ENCODE data around the gene FAM204A.

The FAM204A gene

DNA sequence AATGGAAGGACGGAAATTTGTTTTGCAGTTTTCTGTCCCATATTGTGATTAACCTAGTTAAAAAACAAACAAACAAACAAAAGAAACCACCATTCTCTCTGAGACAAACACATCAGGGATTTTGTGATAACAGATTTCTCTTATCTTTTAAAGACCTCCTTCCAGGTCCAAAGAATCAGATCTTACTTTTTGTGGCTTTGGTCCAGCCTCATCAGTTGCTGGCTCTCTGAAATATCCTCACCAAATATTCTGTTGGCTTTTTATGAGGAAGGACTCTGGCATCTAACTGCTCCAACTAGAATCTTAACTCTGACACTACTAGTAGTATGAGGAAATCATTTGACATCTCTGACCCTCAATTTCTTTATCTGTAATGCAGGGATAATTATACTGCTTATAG, 4.8 kb downstream of the FAM204A start:
- no peak for DNase-seq (ENCODE audit: low read depth)
- H3K4me3 ChIP-seq (ENCODE audit: low read depth, low read length): no peak overlapping the region
- in situ Hi-C loops (cut with HindIII; ENCODE audit: low sequenced_read_pairs): loop anchor here (10.0 kb wide), 1 partner anchor 303 kb away; no protein-coding TSS in a partner anchor
- TF ChIP-seq, protein P1, sequence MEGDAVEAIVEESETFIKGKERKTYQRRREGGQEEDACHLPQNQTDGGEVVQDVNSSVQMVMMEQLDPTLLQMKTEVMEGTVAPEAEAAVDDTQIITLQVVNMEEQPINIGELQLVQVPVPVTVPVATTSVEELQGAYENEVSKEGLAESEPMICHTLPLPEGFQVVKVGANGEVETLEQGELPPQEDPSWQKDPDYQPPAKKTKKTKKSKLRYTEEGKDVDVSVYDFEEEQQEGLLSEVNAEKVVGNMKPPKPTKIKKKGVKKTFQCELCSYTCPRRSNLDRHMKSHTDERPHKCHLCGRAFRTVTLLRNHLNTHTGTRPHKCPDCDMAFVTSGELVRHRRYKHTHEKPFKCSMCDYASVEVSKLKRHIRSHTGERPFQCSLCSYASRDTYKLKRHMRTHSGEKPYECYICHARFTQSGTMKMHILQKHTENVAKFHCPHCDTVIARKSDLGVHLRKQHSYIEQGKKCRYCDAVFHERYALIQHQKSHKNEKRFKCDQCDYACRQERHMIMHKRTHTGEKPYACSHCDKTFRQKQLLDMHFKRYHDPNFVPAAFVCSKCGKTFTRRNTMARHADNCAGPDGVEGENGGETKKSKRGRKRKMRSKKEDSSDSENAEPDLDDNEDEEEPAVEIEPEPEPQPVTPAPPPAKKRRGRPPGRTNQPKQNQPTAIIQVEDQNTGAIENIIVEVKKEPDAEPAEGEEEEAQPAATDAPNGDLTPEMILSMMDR (IDR thresholded peaks at IDR 0.05; ENCODE audit: low read depth, low read length, missing control alignments): no peak

DNA sequence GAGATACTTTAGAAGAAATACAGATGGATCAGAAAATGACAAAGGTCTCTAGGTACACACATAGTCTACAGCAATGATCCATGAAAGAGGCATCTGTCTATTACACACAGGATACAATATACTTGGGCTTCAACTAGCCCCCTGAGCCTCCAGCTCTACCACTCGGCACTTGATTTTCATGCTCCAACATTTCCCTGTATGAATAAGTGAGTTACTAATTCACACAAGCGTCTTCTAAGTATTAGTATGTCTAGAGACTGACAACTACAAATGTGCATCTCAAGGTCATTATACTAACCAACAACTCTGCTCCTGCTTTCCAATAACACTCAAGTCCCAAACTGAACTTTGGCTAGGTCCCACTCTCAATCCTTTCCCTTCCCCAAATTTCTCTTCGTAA, 8.3 kb downstream of the FAM204A start:
- in situ Hi-C loops (cut with HindIII; ENCODE audit: low sequenced_read_pairs): loop anchor here (10.0 kb wide), 1 partner anchor 299 kb away; no protein-coding TSS in a partner anchor
- DNase-seq (ENCODE audit: low read depth): no peak
- TF ChIP-seq, protein P1 (IDR thresholded peaks at IDR 0.05; ENCODE audit: low read depth, low read length, missing control alignments): no peak
- H3K4me3 ChIP-seq (ENCODE audit: low read depth, low read length): no peak overlapping the region

DNA sequence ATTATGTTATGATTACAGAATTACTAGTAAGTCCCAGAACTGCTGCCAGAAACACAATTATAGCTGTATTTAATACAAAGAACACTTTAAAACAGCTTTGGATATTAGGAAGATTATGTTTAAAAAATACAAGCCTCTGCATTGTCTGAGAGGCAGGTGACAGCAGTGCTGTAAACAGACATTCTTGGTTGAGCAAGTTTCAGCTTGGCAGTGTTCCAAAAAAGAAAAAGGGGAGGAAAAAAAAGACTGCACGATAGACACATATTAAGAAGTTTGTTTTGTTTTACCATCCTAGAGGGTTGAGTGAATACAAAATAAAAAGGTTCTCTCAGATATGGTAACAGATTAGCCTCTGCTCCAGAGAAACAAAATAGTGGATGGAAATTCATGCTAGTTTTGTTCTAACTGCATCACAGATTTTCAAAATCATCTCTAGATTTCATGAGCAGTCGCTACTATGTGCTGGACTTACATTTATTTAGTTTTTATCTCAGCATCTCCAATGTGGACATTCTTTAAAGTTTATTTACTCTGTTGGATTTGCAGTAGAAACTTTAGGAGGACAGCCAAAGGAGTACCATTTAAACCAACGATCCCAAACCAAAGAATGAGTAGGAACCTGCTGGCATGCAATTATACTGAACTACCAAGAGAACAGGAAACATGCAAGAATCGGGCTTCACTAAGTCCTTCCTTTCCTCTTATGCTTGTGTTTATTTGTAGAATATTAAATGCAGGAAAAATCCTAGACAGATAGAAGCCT, 9.0 kb downstream of the FAM204A start:
- in situ Hi-C loops (cut with HindIII; ENCODE audit: low sequenced_read_pairs): loop anchor here (10.0 kb wide), 1 partner anchor 298 kb away; no protein-coding TSS in a partner anchor
- no peak overlapping the region for H3K4me3 ChIP-seq (ENCODE audit: low read depth, low read length)
- DNase-seq (ENCODE audit: low read depth): no peak
- TF ChIP-seq, protein P1 (IDR thresholded peaks at IDR 0.05; ENCODE audit: low read depth, low read length, missing control alignments): no peak

DNA sequence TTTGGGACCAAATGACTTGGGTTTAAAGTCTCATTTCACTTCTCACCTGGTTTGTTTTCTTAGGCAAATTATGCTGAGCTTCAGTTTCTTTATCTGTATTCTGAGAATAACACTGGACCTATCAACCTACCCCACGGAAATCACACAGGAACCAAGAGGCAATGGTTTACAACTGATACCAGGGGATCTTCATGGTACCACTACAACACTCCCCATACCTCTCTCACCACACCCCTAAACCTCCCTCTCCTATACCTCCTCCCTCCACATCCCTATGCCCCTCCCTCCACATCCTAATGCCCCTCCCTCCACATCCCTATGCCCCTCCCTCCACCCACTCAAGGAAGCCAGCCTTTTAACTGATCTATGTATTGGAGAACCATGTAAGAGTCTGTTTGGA, 9.9 kb downstream of the FAM204A start:
- TF ChIP-seq, protein P1 (IDR thresholded peaks at IDR 0.05; ENCODE audit: low read depth, low read length, missing control alignments): no peak
- in situ Hi-C loops (cut with HindIII; ENCODE audit: low sequenced_read_pairs): loop anchor here (10.0 kb wide), 1 partner anchor 297 kb away; no protein-coding TSS in a partner anchor
- no peak overlapping the region for H3K4me3 ChIP-seq (ENCODE audit: low read depth, low read length)
- no peak for DNase-seq (ENCODE audit: low read depth)

DNA sequence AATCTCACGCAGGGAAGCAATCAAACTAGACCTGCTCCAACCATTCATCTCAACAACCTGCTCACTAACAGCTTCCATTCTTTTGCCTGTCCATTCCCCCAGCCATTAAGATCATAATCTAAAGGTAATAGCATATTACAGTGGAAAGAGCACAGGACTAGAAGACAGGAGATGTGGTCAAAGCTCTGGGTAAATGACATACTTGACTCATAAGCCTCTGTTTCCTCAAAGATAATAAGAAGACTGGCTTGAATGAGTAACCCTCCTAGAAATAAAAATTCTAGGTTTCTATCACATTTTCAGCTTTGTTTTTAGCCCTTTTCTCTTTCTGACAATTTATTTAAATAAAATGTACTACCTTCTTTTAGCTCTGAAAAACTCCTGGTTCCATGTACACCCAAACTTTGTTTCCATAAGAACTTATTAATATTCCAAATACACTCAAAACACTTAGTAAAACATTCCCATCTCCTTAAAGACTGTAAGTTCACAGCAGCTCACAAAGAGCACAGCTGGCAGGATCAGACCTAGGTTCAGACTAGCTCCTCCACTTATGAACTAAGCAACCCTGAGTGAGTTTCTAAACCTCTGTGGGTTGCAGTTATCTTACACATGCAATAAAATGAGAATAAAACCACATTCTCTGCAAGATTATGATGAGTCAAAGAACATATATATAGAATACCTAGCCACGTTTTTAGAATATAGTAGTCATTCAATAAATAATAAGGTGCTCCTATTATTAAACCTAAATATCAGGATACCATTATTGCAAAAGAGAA, 11.6 kb downstream of the FAM204A start:
- H3K4me3 ChIP-seq (ENCODE audit: low read depth, low read length): no peak overlapping the region
- in situ Hi-C loops (cut with HindIII; ENCODE audit: low sequenced_read_pairs): loop anchor here (10.0 kb wide), 1 partner anchor 296 kb away; no protein-coding TSS in a partner anchor
- no peak for DNase-seq (ENCODE audit: low read depth)
- TF ChIP-seq, protein P1 (IDR thresholded peaks at IDR 0.05; ENCODE audit: low read depth, low read length, missing control alignments): no peak

DNA sequence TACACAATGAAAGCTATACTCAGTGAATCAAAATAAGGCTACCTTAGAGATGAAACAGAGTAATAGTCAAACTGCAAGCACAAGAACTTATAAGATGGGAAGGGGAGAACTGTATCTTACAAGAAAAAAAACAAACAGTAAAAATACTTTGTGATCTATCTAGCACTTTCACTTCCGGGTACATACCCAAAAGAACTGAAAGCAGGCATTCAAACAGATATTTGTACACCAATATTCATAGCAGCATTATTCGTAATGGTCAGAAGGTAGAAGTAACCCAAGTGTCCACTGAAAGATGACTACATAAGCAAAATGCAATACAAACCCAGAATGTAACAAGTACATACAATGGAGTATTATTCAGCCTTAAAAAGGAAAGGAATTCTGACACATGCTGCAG, 18.0 kb downstream of the FAM204A start:
- H3K4me3 ChIP-seq (ENCODE audit: low read depth, low read length): no peak overlapping the region
- in situ Hi-C loops (cut with HindIII; ENCODE audit: low sequenced_read_pairs): no loop called here
- TF ChIP-seq, protein P1 (IDR thresholded peaks at IDR 0.05; ENCODE audit: low read depth, low read length, missing control alignments): no peak
- DNase-seq (ENCODE audit: low read depth): no peak

Measured in astrocyte of the cerebellum (primary cell).